HG03159 (cell line): Measurements from ENCODE around the gene GCAT.
A peak's percentile ranks its signal among the peaks of the same experiment; 100 is the strongest.

ENCODE experiments used
- ATAC-seq: cut with Tn5 transposase; IDR thresholded peaks from one replicate; pipeline ENCODE4 v1.9.1; 2021; ENCODE audit warnings: mild to moderate bottlenecking, moderate library complexity; ENCODE audit not compliant: unreplicated experiment

Gene GCAT

DNA sequence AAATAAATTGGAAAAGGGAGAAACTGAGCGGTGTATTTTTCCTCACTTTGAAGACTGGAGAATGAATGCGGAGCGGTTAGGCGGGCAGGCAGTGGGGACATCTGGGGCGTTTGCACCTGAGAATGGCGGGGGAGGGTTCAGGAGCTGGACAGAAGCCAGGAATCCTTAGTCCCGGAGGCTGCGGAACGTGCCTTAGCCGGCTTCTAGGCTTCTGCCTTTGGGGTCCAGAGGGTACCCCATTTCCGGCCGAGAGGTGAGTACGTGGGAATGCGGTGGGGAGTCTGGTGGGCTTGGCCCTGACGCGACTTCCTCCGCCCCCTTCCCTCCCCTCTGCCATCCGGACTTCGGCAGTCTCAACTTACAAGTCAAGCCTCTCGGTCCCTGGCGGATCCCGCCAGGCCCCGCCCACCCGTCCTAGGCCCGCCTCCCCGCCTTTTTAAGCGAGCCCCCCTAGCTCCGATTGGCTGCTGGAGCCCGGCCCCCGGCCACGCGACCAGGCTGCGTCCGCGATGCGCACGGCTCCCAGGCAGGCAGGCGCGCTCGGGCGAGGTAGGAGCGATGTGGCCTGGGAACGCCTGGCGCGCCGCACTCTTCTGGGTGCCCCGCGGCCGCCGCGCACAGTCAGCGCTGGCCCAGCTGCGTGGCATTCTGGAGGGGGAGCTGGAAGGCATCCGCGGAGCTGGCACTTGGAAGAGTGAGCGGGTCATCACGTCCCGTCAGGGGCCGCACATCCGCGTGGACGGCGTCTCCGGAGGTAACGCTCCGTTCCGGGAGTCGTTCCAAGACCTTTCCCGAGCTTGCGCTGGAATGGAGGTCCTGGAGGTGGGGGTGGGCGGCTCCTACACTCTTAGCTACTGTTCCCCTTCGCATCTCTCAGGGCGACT, at the start of gene GCAT:
GCAT (plus strand) TSS at position 525 of the 884 bp plus-strand sequence; CDS start at position 559, 34 bp downstream.
- peak; percentile 82 for ATAC-seq

- no peak for ATAC-seq
Observed at GRCh38 chr22:37758694-37759093, 49.0 kb upstream of the GCAT start.

DNA sequence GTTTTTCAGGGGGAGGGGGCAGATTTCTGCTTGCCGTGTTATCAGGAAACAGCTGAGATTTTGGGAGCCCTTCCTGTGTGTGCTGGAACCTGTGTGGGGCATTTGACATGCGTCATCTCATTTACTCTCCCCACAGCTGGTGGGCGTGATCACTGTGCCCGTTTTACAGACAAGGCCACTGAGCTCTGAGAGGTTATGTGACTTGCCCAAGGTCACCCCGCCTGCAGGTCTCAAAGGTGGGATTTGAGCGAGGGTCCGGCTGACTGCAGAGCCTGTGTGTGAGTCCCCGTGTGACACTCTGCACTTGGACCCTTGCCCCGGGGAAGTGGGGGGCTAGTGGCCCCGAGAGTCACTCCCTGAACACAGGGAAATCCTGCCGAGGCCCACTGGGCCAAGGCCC, 48.5 kb upstream of the GCAT start:
- ATAC-seq, result no peak

DNA sequence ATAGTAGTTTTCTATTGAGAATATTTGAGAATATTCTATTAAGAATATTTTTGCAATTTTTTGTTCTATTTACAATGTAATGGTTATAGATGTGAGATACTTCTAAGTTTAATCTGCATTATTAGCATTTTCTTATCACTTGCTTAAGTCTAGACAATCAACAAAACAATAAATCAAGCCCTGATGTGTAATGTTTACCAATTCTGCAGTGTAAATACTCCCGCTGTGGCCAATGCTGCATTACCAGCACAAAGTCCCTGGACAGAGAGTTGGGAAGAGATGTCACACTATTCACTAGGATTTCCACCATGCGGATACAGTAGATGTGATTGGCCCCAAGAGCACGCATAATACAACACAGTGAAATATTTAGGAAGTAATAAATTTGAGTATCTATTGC, 47.6 kb upstream of the GCAT start:
- ATAC-seq, result no peak

GRCh38 chr22:37762389-37762836, 45.3 kb upstream of the GCAT start:
- ATAC-seq, result no peak

DNA sequence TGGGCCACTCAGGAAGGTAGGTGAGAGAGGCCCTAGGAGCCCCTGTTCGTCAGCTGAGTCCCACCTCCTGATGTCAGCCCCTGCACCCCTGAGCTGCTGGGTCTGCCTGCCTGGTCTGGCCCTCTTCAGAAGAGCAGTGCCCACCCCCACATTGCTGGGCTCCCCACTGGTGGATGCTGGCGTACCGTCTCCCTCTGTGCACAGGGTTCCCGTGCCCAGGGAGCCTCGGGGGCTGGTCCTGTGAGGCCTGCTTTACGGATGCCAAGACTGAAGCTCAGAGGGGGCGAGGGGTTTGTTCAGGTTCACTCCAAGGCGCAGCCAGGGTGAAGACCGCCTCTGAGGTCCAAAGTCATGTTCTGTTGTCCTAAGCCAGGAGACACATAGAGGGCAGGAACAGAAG, 44.7 kb upstream of the GCAT start:
- ATAC-seq, result no peak

DNA sequence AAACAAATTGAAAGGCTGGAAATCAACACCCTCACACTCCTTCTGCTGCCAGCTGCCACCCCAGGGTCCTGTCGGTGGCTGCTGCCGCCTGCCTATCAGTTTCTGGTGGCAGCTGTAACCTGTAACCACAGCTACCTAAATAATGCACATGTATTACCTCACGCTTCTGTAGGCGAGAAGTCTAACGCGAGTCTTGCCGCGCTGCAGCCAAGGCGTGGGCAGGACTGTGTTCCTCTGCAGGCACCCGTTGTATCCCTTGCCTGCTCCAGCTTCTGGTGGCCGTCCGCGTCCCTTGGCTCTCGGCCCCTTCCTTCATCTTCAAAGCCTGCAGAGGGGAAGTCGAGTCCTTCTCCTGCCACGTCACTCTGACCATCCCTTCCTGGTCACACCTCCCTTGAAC, 44.1 kb upstream of the GCAT start:
- ATAC-seq, result no peak

- ATAC-seq, result no peak
Observed at GRCh38 chr22:37764622-37765021, 43.1 kb upstream of the GCAT start.

DNA sequence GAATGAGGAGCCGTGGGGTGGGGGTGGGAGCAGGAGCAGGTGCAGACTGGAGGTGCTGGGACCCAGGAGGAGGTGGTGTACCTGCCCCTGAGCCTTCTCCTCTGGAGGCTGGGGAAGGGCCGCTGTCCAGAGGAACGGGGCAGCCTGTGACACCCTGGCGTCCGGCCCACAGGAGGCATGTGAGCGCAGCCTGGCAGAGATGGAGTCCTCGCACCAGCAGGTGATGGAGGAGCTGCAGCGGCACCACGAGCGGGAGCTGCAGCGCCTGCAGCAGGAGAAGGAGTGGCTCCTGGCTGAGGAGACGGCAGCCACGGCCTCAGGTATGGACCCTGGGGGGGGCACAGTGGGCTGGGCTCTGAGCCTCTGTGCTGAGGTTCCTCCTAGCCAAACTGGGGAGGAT, 42.2 kb upstream of the GCAT start:
- no peak for ATAC-seq

- no peak for ATAC-seq
Observed at GRCh38 chr22:37765953-37766576, 41.7 kb upstream of the GCAT start.

- no peak for ATAC-seq
Observed at GRCh38 chr22:37768273-37768672, 39.5 kb upstream of the GCAT start.

DNA sequence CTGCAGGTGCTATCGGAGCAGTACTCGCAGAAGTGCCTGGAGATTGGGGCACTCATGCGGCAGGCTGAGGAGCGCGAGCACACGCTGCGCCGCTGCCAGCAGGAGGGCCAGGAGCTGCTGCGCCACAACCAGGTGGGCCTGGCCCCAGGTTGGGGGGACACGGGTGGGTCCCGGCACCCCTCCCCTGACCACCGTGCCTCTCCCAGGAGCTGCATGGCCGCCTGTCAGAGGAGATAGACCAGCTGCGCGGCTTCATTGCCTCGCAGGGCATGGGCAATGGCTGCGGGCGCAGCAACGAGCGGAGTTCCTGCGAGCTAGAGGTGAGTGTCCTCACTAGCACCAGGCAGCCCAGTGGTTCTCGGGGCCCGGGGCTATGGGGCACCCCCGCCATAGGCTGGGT, 38.7 kb upstream of the GCAT start:
- ATAC-seq, result no peak

DNA sequence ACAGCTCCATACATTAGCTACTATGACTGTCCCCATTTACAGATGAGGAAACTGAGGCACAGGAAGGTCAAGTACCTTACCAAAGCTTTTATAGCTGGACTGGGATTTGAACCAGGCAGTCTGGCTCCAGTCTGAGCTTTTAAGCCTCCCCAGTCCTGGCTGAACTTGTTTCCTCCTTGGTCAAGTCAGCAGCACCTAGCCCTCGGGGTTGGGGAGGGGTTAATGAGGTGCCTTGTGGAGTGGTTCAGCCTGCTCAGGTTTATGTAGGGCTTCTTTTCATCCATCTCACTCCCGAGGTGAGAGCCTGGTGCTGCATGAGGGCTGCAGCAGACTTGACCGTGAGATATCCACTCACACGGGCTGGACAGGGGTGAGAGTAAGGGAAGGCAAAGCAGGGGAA, 36.7 kb upstream of the GCAT start:
- no peak for ATAC-seq

DNA sequence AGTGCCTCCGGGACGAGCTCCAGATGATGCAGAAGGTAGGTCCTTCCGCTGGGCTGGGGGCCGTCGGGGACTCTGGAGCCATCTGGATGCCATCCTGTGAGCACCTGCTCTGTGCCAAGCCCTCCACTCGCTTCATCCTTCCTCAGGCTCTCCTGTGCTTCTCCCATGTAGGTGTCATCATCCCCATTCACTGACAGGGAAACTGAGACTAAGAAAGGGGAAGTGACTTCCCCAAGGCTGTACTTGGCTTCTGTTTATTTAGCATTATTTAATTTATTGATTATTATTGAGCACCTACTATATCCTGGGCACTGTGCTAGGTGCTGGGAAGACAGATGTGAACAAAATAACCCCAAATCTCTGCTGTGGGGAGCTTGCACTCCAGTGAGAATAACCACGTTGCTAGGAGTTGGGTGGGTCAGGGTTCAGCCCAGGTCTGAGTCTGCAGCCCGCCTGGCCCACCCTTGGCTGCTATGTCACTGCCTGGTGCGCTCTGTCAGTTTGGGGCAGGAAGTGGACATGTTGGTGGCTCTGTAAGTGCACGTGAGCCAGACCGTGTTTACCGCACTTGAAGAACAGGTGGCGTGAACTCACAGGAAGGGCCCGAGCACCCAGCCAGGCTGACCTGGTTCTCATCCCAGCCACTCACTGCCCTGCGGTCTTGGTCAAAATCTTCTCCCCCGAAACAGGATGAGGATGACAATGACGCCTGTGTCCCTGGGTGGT, 35.9 kb upstream of the GCAT start:
- ATAC-seq, result no peak

GRCh38 chr22:37774728-37775127, 33.0 kb upstream of the GCAT start:
- no peak for ATAC-seq

- no peak for ATAC-seq
Observed at GRCh38 chr22:37775785-37776638, 31.7 kb upstream of the GCAT start.

DNA sequence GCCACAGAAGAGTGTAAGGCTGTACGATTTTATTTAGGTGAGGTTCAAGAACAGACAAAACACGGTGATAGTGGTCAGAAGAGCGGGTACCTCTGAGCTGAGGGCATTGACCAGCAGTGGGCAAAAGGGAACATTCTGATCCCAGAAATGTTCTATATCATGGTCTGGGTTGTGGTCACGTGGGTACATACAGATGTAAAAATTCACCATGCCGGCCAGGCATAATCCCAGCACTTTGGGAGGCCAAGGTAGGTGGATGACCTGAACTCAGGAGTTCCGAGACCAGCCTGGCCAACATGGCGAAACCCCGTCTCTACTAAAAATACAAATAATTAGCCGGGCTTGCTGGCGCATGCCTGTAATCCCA, 31.1 kb upstream of the GCAT start:
- no peak for ATAC-seq

GRCh38 chr22:37777122-37777687, 30.5 kb upstream of the GCAT start:
- no peak for ATAC-seq

GRCh38 chr22:37778370-37779009, 29.2 kb upstream of the GCAT start:
- ATAC-seq, result no peak

- no peak for ATAC-seq
Observed at GRCh38 chr22:37781434-37782059, 26.2 kb upstream of the GCAT start.
